GM19372 (cell line): ENCODE data around the gene KCNH6.

Source experiments
- ATAC-seq: cut with Tn5 transposase; IDR thresholded peaks from one replicate; pipeline ENCODE4 v1.9.1; 2021; ENCODE audit warnings: mild to moderate bottlenecking, low read depth, moderate library complexity; ENCODE audit not compliant: unreplicated experiment

KCNH6 gene

DNA sequence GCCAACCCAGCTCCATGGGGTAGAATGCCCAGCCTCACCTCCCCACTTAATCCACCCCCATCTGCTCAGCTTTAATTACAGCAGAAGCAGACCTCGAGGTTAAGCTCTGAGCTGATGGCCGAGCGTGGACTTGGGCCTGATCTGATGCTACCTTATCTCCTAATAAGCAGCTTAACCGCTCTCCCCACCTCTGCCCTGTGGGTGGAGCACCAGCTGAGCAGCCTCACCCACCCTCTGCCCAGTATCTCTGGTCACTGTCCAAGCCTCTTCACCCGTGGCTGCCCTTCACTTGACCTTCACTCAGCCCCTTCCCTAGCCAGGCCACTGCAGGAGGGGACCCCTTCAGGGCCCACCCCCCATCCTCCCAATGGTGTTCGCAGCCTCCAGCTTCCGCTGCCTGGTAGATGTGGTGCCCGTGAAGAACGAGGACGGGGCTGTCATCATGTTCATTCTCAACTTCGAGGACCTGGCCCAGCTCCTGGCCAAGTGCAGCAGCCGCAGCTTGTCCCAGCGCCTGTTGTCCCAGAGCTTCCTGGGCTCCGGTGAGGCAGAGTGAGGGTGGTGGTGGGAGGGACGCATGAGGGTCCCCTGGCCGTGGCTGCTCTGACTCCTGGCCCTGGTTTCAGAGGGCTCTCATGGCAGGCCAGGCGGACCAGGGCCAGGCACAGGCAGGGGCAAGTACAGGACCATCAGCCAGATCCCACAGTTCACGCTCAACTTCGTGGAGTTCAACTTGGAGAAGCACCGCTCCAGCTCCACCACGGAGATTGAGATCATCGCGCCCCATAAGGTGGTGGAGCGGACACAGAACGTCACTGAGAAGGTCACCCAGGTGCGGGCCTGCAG, 6.8 kb downstream of the KCNH6 start:
- ATAC-seq = no peak

DNA sequence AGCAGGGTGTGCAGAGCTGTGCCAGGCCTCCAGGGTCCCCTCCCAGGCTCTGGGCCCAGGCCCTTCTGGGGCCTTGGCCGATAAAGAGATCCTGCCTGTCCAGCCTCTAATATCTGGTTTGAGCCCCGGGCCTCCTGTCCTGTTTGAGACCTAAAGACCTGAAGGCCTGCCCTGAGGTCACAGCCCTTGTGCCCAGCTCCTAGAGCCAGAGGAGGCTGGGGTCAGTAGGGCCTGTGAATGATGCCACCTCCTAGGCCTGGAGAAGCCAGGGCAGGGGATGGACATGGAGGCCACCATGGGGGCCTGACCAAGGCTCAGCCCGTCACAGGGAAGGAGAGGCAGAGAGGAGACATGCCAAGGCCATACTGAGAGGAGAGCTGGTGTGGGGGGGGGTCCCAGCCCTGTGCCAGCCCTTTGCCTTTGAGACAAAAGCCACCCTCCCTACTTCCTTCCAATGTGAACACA, 7.4 kb downstream of the KCNH6 start:
- ATAC-seq = no peak

GRCh38 chr17:63531022-63531965, 8.1 kb downstream of the KCNH6 start:
- no peak for ATAC-seq

DNA sequence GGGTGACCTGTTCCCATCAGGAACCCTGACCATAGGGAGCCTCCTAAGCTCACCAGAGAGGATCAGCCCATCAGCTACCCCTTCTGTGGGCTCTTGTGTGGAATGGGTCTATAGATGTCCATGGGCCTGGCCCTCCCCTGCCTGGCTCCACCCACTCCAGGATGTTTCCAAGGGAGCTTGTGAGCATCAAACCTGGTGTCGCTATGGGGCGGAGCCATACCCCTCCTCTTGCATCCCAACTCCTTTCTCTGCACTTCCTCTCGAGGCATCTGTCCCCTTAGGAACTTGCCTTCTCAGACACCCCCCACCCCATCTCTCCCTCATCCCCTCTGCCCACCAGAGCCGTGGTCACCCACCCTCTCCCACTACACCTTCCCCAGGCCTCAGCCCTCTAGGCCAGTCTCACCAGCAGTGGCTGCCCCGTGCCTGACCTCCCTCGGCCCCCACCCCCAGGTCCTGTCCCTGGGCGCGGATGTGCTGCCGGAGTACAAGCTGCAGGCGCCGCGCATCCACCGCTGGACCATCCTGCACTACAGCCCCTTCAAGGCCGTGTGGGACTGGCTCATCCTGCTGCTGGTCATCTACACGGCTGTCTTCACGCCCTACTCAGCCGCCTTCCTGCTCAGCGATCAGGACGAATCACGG, 10.4 kb downstream of the KCNH6 start:
- no peak for ATAC-seq

DNA sequence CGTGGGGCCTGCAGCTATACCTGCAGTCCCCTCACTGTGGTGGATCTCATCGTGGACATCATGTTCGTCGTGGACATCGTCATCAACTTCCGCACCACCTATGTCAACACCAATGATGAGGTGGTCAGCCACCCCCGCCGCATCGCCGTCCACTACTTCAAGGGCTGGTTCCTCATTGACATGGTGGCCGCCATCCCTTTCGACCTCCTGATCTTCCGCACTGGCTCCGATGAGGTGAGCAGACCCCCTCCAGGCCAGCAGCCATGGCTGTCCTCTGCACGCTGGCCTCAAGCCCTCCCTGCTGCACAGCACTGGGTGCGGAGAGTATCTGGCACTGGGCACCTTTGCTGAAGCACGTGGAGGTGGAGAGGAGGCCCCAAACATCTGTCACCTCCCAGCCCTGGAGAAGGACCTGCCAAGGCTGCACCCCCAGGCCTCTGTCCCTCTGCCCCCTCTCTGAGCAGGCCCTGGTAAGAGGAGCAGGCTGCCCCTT, 11.0 kb downstream of the KCNH6 start:
- ATAC-seq = no peak

DNA sequence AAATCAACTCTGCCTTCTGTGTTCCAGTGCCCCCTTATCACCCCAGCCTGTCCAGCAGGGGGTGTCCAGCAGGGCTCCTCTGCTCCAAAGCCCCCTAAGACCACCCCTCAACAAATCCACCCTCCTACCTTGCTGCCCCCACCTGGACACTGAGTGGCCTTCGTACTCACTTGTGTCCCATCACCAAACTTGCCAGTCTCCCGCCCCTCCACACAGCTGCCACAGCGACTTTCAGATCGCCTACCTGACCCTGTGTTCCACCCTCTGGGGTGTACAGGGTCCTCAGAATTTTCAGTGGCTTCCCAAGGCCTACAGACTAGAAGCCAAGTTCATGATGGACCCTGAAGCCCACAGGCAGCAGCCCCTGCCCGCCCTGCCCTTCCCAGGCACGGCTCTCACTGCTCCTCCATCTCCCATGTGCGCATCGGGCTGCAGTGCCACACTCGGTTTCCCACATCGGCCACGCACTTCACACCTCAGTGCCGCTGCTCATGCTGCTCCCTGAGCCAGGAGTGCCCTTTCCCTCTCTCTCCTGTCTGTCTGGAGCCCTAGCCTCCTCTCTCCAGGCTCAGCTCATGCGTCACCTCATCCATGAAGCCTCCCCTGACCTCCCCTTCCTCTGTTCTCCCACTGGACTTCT, 11.8 kb downstream of the KCNH6 start:
- ATAC-seq = no peak

- ATAC-seq = no peak
Observed at GRCh38 chr17:63535640-63536039, 12.5 kb downstream of the KCNH6 start.

GRCh38 chr17:63537001-63537400, 13.8 kb downstream of the KCNH6 start:
- no peak for ATAC-seq

DNA sequence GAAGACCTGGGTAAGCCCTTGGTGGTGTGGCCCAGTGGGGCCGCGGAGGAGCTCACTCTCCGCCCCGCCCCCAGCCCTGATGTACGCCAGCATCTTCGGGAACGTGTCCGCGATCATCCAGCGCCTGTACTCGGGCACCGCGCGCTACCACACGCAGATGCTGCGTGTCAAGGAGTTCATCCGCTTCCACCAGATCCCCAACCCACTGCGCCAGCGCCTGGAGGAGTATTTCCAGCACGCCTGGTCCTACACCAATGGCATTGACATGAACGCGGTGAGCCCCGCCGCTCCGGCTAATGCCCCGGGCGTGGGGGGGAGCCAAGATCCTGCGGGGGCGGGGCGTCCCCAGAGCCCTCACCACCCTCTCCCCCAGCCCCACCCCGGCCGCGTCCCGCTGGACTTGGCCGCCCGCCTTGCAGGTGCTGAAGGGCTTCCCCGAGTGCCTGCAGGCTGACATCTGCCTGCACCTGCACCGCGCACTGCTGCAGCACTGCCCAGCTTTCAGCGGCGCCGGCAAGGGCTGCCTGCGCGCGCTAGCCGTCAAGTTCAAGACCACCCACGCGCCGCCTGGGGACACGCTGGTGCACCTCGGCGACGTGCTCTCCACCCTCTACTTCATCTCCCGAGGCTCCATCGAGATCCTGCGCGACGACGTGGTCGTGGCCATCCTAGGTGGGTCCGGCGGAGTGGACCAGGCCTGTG, 15.0 kb downstream of the KCNH6 start:
- ATAC-seq = no peak

DNA sequence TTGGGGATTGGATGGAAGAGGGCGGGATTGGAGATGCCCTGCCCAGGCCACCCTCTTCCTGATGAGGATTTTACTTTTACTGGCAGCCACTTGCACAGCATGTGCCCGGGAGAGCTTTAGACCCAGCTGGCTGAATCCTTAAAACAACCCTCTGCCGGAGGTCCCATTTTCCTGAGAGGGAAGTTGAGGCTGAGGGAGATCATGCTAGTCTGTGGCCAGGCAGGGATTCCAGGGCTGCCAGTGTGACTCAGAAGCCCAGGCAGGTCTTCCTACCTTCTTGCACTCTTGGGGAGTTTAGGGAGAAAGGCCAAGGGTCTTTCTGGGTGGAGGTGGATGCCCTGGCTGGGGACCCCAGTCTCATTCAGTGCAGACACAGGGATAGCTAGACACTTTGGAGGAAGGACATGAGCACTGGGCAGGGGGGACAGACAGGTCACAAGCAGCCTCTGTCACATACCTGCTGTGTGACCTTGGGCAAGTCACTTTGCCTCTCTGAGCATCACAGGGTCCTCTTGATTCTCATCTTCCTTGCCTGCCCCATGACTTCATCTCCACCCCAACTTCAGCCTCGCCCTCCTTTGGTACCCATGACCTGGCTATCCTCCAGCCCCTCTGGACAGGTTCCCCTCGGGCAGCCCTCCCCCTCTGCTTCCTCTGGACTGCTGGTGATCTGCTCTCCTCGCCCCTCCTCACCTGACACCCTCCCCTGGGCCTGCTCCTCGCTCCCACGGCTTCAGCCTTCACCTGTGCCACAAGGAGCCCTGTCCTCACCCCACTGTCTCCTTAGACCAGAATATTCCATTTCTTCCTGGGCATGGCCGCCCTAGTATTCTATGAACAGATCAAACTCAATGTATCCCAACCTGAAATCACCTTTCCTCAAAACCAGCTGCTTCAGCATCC, 15.8 kb downstream of the KCNH6 start:
- ATAC-seq = no peak

DNA sequence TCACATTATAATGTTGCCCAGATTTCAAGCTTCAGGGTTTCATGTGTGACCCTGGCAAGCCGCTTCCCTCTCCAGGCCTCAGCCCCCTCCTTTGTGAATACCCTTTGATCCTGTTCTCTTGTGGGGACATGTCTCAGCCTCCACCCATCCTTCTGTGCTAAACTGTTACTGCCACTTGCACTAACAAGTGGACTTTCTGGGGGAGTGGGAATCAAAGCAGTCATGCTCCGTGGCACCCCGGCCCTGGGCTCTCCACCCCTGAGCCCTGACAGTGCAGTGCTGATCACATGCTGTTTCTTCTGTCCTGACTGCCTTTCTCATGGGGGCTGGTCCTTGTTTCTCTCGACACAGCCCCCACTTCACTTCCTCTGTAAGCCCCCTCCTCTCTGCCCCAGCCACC, 17.4 kb downstream of the KCNH6 start:
- no peak for ATAC-seq

GRCh38 chr17:63542218-63542545, 19.0 kb downstream of the KCNH6 start:
- ATAC-seq = no peak

GRCh38 chr17:63542942-63543821, 20.0 kb downstream of the KCNH6 start:
- ATAC-seq = no peak

GRCh38 chr17:63543822-63544420, 20.8 kb downstream of the KCNH6 start:
- ATAC-seq = no peak

DNA sequence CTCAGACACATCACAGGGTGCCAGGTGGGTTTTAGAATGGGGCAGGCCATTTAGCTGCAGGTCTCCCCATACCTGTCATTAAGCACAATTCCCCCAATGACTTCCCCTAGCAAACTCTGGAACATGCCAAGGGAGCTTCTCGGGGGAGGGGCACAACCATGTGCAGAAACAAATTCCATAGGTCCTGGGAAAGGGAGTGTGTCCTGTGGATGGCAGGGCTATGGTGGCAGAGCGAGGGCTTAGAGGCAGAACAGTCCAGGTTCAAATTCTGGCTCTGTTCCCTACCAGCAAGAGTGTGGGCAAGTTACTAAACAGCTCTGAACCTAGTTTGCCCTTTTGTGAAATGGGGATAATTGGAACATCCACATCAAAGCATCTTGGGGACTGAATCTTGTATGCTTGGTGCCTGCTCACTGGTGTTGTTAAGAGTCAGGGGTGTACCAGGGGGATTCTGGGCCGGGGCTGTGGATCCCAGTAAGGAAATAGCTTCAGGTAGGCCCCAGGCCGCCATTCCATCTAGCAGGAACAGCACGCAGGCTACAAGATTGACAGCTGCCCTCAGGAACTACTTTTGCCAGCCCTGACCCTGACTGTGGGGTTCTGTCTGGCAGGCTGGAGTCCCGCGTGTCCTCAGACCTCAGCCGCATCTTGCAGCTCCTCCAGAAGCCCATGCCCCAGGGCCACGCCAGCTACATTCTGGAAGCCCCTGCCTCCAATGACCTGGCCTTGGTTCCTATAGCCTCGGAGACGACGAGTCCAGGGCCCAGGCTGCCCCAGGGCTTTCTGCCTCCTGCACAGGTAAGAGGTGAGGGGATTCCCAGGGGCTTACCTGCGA, 21.5 kb downstream of the KCNH6 start:
- no peak for ATAC-seq

- no peak for ATAC-seq
Observed at GRCh38 chr17:63546308-63547082, 23.3 kb downstream of the KCNH6 start.
